ENCODE measurements around the gene NKD1.
"Not testable (repeated sequence)": the region's sequence is repeated elsewhere in the genome, so short reads cannot be mapped to it uniquely, and the experiment has no call there.

The NKD1 gene

GRCh38 chr16:50548125-50548908 is at the start of gene NKD1:
NKD1 (plus strand) TSS chr16:50548396; CDS start chr16:50548554, 158 bp downstream.
- peak; percentile 67 for DNase-seq (ENCODE audit: low read depth)

DNA sequence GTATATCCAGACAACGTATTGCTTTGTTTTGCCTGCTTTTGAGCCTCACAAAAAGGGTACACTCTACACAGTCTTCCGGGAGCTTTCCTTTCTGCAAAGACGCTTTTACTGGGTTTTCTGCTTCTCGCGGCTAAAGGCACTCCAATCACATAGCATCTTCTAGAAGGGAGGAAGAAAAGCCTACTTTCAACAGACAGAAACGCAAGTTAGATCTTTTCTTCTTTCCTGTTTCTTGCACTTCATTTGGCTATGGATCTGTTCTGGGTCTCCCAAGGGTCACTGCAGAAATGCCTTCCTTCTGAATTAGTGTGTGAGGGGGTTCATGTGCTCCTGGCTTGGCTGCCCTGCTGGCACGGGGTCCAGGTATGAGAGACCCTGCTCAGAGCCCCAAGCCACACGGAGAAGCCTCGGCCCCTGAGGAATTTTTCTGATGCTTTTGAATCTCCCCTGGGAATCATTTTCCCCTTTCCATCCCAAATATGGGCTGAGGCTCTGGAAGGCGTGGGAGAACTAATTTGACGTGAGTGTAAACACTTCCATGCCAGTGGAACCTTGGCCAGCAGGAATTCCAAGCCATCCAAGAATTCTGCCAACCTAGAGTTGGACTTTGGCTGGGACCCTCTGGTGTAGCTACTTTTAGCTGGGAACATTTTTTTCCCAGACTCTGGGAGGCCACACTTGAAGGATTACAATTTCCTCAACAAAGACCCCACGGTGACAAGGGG is 49.6 kb upstream of the NKD1 start:
- DNase-seq (ENCODE audit: low read depth) = no peak

- no peak for DNase-seq (ENCODE audit: low read depth)
Observed at GRCh38 chr16:50499254-50499653, 48.9 kb upstream of the NKD1 start.

- DNase-seq (ENCODE audit: low read depth) = no peak
Observed at GRCh38 chr16:50500171-50500874, 47.9 kb upstream of the NKD1 start.

DNA sequence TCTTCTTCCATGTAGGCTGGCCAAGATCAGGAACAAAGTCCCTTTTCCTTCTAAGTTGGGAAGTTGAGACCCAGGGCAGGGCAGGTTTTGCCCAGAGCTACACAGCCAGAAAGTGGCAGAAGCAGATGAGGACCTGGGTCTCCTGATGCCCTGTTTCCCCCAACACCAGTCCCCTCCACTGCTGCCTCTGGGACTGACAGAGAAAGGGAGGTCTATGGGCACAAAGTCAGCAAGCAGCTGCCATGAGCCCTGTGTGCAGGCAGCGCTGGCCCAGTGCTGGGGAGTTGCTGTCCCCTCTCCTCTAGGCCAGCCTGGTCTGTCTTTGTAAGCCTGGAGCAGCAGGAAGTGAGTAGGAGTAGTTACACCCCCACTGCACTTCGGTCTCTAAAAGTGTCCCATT is 46.9 kb upstream of the NKD1 start:
- DNase-seq (ENCODE audit: low read depth) = no peak

GRCh38 chr16:50501986-50502615 is 46.1 kb upstream of the NKD1 start:
- no peak for DNase-seq (ENCODE audit: low read depth)

GRCh38 chr16:50502616-50503011 is 45.6 kb upstream of the NKD1 start:
- DNase-seq (ENCODE audit: low read depth) = no peak

- DNase-seq (ENCODE audit: low read depth) = not testable (repeated sequence)
Observed at GRCh38 chr16:50503868-50504531, 44.2 kb upstream of the NKD1 start.

DNA sequence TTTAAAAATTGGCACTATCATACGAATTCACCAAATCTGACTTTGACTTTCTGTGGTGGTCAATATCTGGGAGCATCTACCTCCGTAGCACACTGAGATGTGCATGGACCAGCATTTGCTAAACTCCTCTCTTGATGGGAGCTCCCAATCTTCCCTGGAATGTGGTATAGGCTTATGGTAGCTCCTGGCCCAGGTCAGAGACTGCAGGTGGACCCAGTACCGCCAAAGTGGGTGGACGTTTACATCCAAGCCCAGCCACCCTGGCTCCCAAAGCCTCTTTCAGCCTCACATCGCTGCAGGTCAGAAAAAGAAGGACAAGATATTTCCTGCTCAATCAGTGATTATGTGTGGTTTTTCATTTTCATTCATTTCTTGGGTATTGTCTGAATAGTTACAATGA is 43.1 kb upstream of the NKD1 start:
- DNase-seq (ENCODE audit: low read depth) = no peak

DNA sequence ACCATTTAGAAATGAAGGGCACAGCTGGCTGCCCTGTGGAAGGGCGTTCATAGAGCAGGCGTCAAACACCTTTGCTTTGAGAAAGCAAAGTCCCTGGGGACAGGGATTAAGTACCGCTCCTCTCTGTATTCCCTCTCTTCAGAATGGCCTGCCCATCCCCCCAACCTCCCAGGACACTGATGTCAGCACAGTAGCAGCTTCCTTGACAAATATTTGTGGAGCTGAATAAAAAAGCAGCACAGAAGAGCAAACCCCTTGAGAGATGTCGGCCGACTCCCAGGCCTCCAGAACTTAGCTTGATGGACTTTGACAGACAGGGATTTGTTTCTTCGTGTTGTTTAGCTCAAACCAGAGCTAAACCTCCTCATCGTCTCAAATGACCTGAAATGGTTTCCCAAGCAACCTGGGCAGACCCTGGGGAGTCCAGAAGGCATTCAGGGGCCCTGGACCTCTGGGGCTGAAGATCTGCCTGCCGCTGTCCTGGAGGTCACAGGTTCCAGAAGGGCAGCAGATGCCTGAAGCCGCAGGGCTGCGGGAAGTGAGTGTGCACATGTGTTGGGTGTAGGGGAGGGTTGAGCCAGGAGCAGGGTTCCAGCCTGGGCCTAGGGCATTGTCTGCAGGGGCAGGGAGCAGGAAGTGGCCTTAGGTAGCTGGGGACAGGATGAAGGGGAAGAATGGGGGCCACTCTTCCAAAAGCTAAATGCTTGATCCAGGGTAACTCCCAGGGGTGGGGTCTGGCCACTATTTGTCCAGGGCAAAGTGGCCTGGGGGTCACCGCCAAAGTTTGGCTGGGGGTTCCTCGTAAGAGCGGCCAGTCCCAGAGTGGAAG is 42.3 kb upstream of the NKD1 start:
- no peak for DNase-seq (ENCODE audit: low read depth)

DNA sequence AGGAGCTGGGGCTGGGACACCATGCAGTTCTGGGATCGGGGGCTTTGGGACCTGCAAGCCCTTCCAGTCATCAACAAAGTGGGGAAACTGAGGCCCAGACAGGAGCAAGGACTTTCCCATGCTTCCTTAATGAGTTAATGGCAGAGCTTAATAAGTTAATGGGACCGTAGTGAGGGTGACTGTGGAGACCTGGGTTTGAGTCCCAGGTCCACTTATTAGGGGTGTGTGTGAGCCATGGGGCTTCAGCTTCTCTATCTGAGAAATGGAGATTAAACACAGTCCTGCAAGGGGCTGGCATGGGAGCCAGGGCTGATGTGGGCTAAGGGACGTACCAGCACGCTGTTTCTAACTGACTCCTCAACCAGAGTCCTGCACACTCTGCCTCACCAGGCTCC is 41.7 kb upstream of the NKD1 start:
- DNase-seq (ENCODE audit: low read depth) = no peak

DNA sequence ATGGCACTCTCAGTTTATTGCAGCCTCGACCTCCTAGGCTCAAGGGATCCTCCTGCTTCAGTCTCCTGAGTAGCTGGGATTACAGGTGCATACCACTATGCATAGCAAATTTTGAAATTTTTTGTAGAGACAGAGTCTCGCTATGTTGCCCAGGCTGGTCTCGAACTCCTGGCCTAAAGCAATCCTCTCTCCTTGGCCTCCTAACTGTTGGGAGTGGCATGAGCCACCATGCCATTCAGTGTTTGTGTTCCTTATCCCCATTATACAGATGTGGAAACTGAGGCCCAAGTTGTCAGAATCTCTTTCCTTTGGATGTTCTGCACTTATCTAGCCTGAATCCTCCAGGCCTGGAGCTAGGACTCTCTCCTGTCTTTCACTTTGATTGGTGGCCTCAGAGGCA is 40.8 kb upstream of the NKD1 start:
- DNase-seq (ENCODE audit: low read depth) = no peak

- DNase-seq (ENCODE audit: low read depth) = peak; percentile 5
Observed at GRCh38 chr16:50509521-50510341, 38.5 kb upstream of the NKD1 start.

DNA sequence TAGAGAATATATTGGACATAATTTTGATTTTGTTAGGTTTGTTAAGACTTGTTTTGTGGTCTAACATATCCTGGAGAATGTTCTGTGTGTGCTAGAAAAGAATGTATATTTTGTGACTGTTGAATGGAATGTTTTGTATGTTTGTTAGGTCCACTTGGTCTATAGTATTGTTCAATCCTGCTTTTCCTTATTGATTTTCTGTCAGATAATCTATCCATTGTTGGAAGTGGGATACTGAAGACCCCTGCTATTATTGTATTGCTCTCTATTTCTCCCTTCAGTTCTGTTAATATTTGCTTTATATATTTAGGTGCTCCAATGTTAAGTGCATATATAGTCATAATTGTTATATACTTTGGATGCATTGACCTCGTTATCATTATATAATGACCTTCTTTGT is 33.0 kb upstream of the NKD1 start:
- DNase-seq (ENCODE audit: low read depth) = no peak

DNA sequence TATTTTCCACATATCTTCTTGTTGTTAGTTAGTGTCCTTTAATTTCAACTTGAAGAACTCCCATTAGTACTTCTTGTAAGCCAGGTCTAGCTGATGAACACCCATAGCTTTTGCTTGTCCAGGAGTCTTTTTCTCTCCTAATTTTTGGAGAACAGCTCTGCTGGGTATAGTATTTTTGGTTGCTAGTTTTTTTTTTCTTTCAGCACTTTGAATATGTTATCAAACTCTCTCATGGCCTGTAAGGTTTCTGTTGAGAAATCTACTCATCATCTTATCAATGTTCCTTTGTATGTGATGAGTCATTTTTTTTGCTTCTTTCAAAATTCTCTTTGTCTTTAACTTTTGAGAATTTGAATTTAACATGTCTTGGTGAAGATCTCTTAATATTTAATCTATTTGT is 31.8 kb upstream of the NKD1 start:
- DNase-seq (ENCODE audit: low read depth) = no peak

DNA sequence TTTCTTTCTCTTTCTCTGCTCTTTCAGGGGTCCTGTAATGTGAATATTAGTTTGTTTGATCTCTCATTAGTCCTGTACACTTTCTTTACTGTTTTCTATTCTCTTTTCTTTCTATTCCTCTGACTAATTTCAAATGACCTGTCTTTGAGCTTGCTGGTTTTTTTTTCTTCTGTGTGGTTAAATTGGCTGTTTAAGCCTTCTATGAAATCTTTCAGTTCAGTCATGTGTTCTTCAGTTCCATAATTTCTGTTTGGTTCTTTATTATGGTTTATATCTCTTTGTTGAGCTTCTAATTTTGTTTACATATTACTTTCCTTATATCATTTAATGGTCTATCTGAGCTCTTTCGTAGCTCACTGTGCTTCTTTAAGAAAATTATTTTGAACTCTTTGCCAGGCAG is 31.3 kb upstream of the NKD1 start:
- no peak for DNase-seq (ENCODE audit: low read depth)

DNA sequence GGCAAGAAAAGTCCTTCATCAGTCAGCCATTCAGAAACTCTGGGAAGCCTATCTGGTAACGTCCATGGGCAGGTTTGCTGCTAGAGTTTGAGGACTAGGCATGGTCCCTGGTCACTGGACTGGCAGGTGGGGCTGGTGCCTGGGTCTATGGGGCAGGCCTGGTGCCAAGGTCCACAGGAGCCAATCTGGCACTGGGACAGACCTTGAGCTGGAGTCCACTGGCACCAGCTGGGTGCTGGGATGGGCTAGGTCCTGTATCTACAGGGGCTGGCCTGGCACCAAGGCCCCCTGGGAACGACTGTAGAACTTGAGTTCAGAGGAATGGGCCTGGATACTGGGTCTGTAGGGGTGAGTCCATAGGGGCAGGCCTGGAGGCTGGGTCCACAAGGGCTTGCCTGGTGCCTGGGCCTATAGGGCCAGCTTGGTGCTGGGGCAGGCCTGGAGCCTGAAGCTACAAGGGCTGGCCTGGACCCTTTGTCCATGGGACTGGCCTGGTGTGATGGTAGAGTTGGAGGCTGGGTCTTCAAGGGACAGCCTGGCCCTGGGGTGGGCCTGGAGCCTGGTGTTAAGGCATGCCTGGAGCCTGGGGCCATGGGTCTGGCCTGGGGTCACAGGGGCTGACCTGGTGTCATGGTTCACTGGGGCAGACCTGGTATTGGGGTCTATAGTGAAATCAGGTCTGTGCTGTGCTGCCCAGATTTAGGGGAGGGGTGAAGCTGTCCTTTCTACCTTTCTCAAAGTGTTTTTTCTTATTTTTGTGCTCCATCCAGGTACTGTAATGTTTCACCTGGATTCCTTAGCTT is 30.5 kb upstream of the NKD1 start:
- DNase-seq (ENCODE audit: low read depth) = no peak

GRCh38 chr16:50519001-50519400 is 29.2 kb upstream of the NKD1 start:
- DNase-seq (ENCODE audit: low read depth) = no peak

GRCh38 chr16:50519602-50520001 is 28.6 kb upstream of the NKD1 start:
- DNase-seq (ENCODE audit: low read depth) = no peak

All from activated T-helper 1 cell treated with Interleukin-2 at 50 U/mL for 16 hours (primary cell).